Suprapubic skin (tissue), 4 donors: ENCODE measurements around the gene CACNA2D3. TPM values are rescaled to one million over a fixed set of nuclear protein-coding genes. Genes with fewer than 3 reads are reported as not detected.

Experiments used
- DNase-seq, 2 donors: peaks; one replicate each; pipeline ENCODE4 v3.0.0-alpha.2; 2019; ENCODE audit warnings: low spot score in 2 of 2
- H3K27ac ChIP-seq: fragments of 200-600 bp; sonication (generic); one replicate; pipeline ENCODE4 v1.5.1; 2019
- H3K27me3 ChIP-seq: fragments of 200-600 bp; sonication (generic); one replicate; pipeline ENCODE4 v1.5.1; 2019
- H3K36me3 ChIP-seq: fragments of 200-600 bp; sonication (generic); one replicate; pipeline ENCODE4 v1.5.1; 2019
- H3K4me1 ChIP-seq: fragments of 200-600 bp; sonication (generic); one replicate; pipeline ENCODE4 v1.5.1; 2019
- H3K4me3 ChIP-seq: fragments of 200-600 bp; sonication (generic); one replicate; pipeline ENCODE4 v1.5.1; 2019; ENCODE audit warnings: mild to moderate bottlenecking
- H3K9me3 ChIP-seq: fragments of 200-600 bp; sonication (generic); one replicate; pipeline ENCODE4 v1.5.1; 2019
- EP300 ChIP-seq: sonication (generic); formaldehyde crosslinking; IDR thresholded peaks from one replicate; pipeline ENCODE4 v1.6.1; 2017; ENCODE audit warnings: antibody characterized with exemption
- POLR2A ChIP-seq, 2 donors: fragments of 450-650 bp; IDR thresholded peaks; one replicate each; pipeline ENCODE4 v1.6.1; 2017; ENCODE audit warnings: antibody characterized with exemption in 2 of 2, mild to moderate bottlenecking in 2 of 2, moderate library complexity in 2 of 2
- POLR2AphosphoS5 ChIP-seq, 3 donors: sonication (generic); formaldehyde crosslinking; IDR thresholded peaks; one replicate each; pipeline ENCODE4 v1.6.1; 2017; ENCODE audit warnings: antibody characterized with exemption in 3 of 3
- WGBS: methylation state at CpG from one replicate; pipeline ENCODE4 v1.1.5; 2018; 5-methylcytosine and 5-hydroxymethylcytosine counted together
- total RNA-seq, 4 donors: library from RNA; depleted of rRNA; stranded (reverse); fragments of >200 nt; gene quantifications; one replicate each; pipeline ENCODE4 v1.1.0, GENCODE V29; 2016
- TF ChIP-seq, protein P1 (sequence below), 2 donors: fragments of 200-600 bp in 1 of 2; fragments of 450-650 bp in 1 of 2; sonication (generic) in 1 of 2; IDR thresholded peaks; one replicate each; pipeline ENCODE4 v1.5.1; 2016 to 2019; ENCODE audit warnings: antibody characterized with exemption in 2 of 2, mild to moderate bottlenecking in 1 of 2, moderate library complexity in 1 of 2

The CACNA2D3 gene
- total RNA-seq, 4 donors from 2014 or later = 0.42 to 2.8 (median 0.95) TPM

DNA sequence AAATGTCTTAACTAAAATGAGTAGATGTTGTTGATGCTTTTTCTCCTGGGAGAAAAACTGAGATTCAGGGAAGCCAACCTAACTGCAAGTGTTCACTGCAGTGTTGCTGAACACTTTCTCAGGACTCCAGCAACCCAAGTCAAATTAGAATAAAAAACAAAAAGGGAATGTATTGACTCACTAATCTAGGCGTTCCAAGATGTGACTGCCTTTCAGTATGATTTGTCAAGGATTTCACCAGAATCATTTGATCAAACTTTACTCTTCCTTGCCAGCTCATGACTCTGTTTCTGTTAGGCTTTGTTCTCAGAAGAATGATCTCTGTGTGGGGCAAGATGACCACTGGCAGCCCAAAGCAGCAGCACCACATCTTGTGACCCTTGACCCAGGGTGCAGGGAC, 364.0 kb downstream of the CACNA2D3 start:
- 82% methylated on average over 1 of the region's 1 CpG for WGBS

DNA sequence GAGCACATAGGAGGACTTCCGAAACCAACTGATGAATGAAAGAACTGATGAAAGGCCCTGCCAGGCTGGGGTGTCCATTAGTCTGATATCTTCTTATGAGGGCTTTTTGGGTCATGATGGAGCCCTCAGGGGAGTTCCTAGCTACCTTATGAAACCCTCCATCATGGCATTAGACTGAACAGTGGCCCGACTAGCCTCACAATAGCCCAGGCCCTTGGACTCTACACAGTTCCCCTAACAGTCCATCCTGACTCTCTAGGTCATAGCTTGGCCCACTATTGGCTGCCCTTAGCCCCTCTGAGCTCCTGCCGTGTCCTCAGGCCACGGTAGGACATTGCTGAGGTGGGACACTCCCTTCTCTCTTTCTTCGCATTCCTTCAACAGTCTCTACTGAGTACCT, 365.9 kb downstream of the CACNA2D3 start:
- WGBS = 93% methylated on average over 5 of the region's 5 CpGs
- no peaks in the 10 kb centered on the region for H3K4me1 ChIP-seq
- DNase-seq = no peak
- H3K4me3 ChIP-seq = no peak overlapping the region
- no peak overlapping the region for H3K27ac ChIP-seq
- H3K36me3 ChIP-seq = no peaks in the 10 kb centered on the region
- H3K27me3 ChIP-seq = no peaks in the 10 kb centered on the region
- H3K9me3 ChIP-seq = no peaks in the 10 kb centered on the region
- TF ChIP-seq POLR2A (IDR thresholded peaks at IDR 0.05) (no peak), EP300 (no peak), POLR2AphosphoS5 (IDR thresholded peaks at IDR 0.05) (no peak)
- TF ChIP-seq, protein P1, sequence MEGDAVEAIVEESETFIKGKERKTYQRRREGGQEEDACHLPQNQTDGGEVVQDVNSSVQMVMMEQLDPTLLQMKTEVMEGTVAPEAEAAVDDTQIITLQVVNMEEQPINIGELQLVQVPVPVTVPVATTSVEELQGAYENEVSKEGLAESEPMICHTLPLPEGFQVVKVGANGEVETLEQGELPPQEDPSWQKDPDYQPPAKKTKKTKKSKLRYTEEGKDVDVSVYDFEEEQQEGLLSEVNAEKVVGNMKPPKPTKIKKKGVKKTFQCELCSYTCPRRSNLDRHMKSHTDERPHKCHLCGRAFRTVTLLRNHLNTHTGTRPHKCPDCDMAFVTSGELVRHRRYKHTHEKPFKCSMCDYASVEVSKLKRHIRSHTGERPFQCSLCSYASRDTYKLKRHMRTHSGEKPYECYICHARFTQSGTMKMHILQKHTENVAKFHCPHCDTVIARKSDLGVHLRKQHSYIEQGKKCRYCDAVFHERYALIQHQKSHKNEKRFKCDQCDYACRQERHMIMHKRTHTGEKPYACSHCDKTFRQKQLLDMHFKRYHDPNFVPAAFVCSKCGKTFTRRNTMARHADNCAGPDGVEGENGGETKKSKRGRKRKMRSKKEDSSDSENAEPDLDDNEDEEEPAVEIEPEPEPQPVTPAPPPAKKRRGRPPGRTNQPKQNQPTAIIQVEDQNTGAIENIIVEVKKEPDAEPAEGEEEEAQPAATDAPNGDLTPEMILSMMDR (IDR thresholded peaks at IDR 0.05) = no peak

More for the DNA sequence above, 364.0 kb downstream of the CACNA2D3 start:
- Histone ChIP-seq H3K4me3 (no peak overlapping the region), H3K27ac (no peak overlapping the region), H3K4me1 (no peaks in the 10 kb centered on the region), H3K27me3 (no peaks in the 10 kb centered on the region), H3K9me3 (no peaks in the 10 kb centered on the region), H3K36me3 (no peaks in the 10 kb centered on the region)
- no peak for DNase-seq
- TF ChIP-seq, protein P1 (IDR thresholded peaks at IDR 0.05) = no peak
- TF ChIP-seq POLR2A (IDR thresholded peaks at IDR 0.05) = no peak

DNA sequence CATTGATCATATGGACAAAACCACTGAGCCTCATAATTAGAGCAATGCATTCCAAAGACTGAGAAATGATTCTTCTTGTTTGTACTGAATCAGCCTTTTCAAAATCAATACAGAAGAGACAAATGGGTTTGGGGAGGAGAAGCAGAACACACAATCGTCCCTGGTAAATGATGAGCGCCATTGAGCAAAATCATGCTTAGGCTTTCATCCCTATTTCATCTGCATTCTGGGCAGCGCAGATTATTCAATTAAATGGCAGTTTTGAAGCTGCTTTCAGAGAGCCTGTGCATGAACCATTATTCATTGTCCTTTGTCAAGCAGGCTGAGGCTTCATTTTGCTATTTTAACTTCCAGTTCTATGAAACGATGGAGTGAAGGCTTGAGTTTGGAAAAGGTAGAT, 371.9 kb downstream of the CACNA2D3 start:
- Histone ChIP-seq H3K4me1 (no peaks in the 10 kb centered on the region), H3K27me3 (no peaks in the 10 kb centered on the region), H3K36me3 (no peaks in the 10 kb centered on the region), H3K27ac (no peak overlapping the region), H3K9me3 (no peaks in the 10 kb centered on the region), H3K4me3 (no peak overlapping the region)
- 89% methylated on average over 4 of the region's 4 CpGs for WGBS
- no peak for DNase-seq
- TF ChIP-seq, protein P1 (IDR thresholded peaks at IDR 0.05) = no peak
- no peak for TF ChIP-seq POLR2AphosphoS5 (IDR thresholded peaks at IDR 0.05)
- TF ChIP-seq EP300 = no peak
- TF ChIP-seq POLR2A (IDR thresholded peaks at IDR 0.05) = no peak

DNA sequence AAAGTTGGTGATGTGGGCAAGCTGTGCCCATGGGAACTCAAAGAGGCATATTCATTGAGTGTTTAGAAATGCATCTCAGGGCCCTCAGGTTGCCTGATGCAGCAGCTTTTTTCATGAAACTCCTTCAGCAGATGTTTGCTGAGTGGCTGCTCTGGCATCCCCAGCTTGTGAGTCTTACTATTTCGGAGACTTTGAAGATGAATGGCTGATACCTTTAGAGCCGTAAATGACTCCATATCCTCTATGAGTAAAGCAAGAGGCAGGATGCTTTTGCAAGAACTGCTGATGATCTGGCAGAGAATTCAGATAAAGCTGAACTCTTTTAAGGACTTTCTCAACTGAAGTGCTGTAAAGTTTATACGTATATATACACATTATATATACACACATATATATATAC, 384.3 kb downstream of the CACNA2D3 start:
- Histone ChIP-seq H3K4me3 (no peak overlapping the region), H3K9me3 (no peaks in the 10 kb centered on the region), H3K4me1 (no peaks in the 10 kb centered on the region), H3K27ac (no peak overlapping the region), H3K36me3 (no peaks in the 10 kb centered on the region), H3K27me3 (no peaks in the 10 kb centered on the region)
- TF ChIP-seq POLR2A (IDR thresholded peaks at IDR 0.05) = no peak
- no peak for TF ChIP-seq EP300
- TF ChIP-seq POLR2AphosphoS5 (IDR thresholded peaks at IDR 0.05) = no peak
- TF ChIP-seq, protein P1 (IDR thresholded peaks at IDR 0.05) = no peak
- DNase-seq = no peak
- WGBS = 91% methylated on average over 3 of the region's 3 CpGs

DNA sequence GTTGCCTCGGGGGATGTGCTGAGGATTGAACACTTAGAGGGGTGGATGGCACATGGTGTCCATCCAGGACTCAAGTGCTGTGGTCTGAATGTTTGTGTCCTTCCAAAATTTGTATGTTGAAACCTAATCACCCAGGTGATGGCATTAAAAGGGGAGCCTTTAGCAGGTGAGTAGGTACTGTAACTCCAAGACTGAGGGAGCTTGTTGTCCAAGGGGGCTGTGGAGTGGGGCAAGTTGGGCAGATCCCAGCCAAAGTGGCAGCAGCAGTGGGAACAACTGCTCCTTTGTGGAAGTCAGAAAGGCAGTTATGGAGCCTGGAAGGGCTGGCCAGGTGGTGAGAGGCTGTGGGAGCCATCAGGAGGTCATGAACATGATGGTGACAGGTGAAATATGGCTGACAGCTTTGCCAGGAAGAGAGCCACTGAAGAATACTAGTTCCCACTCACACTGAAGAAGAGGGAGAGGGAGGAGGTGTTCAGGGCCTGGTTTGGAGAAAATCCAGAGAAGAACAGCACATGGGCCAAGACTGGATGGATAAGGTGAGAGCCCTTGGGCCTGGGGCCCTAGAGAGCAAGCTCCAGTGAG, 385.6 kb downstream of the CACNA2D3 start:
- Histone ChIP-seq H3K4me1 (no peaks in the 10 kb centered on the region), H3K27ac (no peak overlapping the region), H3K36me3 (no peaks in the 10 kb centered on the region), H3K27me3 (no peaks in the 10 kb centered on the region), H3K4me3 (no peak overlapping the region), H3K9me3 (no peaks in the 10 kb centered on the region)
- DNase-seq = no peak
- no peak for TF ChIP-seq POLR2AphosphoS5 (IDR thresholded peaks at IDR 0.05)
- TF ChIP-seq, protein P1 (IDR thresholded peaks at IDR 0.05) = no peak
- TF ChIP-seq EP300 = no peak
- TF ChIP-seq POLR2A (IDR thresholded peaks at IDR 0.05) = no peak
- 63% methylated on average over 1 of the region's 1 CpG for WGBS
